H1 (cell line): ENCODE measurements around the gene LRRC27. TPM values are rescaled to one million over a fixed set of nuclear protein-coding genes. Genes with fewer than 3 reads are reported as not detected.

Source experiments
- CTCF ChIA-PET: fragments of 300-600 bp; sonication (Branson Sonifier 250); formaldehyde crosslinking; loops from one replicate; lab custom pipeline; 2021; ENCODE audit not compliant: partially characterized antibody; lab: Charles Lee
- POLR2A ChIA-PET: fragments of 300-600 bp; sonication (Branson Sonifier 250); formaldehyde crosslinking; loops from one replicate; lab custom pipeline; 2021; ENCODE audit warnings: inconsistent platforms; ENCODE audit not compliant: partially characterized antibody; lab: Charles Lee
- DNase-seq, 2 experiments: peaks; one replicate each; pipeline versions ENCODE4 v3.0.0 to v3.0.0-alpha.2; 2010 to 2022; ENCODE audit warnings: low spot score in 2 of 2, low read depth in 1 of 2, mixed read lengths in 1 of 2
- FAIRE-seq: peaks from 2 replicates; lab custom pipeline; 2011; peaks lifted over from hg19 to GRCh38; lab: Jason Lieb, UNC
- H2AFZ ChIP-seq: 2 replicates; pipeline ENCODE4 v1.8.1; 2012; ENCODE audit warnings: low read length, inconsistent platforms
- H2AK5ac ChIP-seq: 2 replicates; pipeline ENCODE4 v1.6.1; 2013; ENCODE audit warnings: low read depth, low read length
- H2BK120ac ChIP-seq: replicated peaks from 2 replicates; pipeline ENCODE3; 2013; ENCODE audit warnings: low read depth, low read length, inconsistent platforms
- H2BK12ac ChIP-seq: 2 replicates; pipeline ENCODE4 v1.6.1; 2013; ENCODE audit warnings: low read depth, low read length
- H2BK15ac ChIP-seq: 2 replicates; pipeline ENCODE4 v1.6.1; 2013; ENCODE audit warnings: low read length
- H2BK20ac ChIP-seq: 2 replicates; pipeline ENCODE4 v1.6.1; 2013; ENCODE audit warnings: low read length
- H2BK5ac ChIP-seq: 2 replicates; pipeline ENCODE4 v1.6.1; 2013; ENCODE audit warnings: low read depth, low read length
- H3K14ac ChIP-seq: 2 replicates; pipeline ENCODE4 v1.6.1; 2013; ENCODE audit warnings: inconsistent platforms; ENCODE audit not compliant: insufficient read length
- H3K18ac ChIP-seq: 2 replicates; pipeline ENCODE4 v1.6.1; 2013; ENCODE audit warnings: low read length; ENCODE audit errors: extremely low read depth
- H3K23ac ChIP-seq: 2 replicates; pipeline ENCODE4 v1.6.1; 2013; ENCODE audit warnings: inconsistent platforms; ENCODE audit not compliant: insufficient read length
- H3K23me2 ChIP-seq: 2 replicates; pipeline ENCODE4 v1.6.1; 2013; ENCODE audit warnings: low read depth, low read length
- H3K27ac ChIP-seq: 2 replicates; pipeline ENCODE4 v1.6.1; 2011; ENCODE audit warnings: low read depth, low read length, inconsistent platforms
- H3K27me3 ChIP-seq, 4 experiments: replicated peaks in 1 of 4; 1 replicate in 1 of 4; 2 replicates in 3 of 4; pipeline versions ENCODE4 v1.6.1 to v1.8.1; 2011 to 2013; ENCODE audit warnings: low read length in 3 of 4, mild to moderate bottlenecking in 3 of 4, inconsistent platforms in 2 of 4, mixed read lengths in 2 of 4, moderate library complexity in 1 of 4; ENCODE audit not compliant: control insufficient read depth in 3 of 4, insufficient read depth in 3 of 4; ENCODE audit errors: extremely low read depth in 1 of 4
- H3K36me3 ChIP-seq, 4 experiments: 2 replicates each; pipeline versions ENCODE4 v1.6.1 to v1.8.1; 2011 to 2013; ENCODE audit warnings: mild to moderate bottlenecking in 4 of 4, low read length in 3 of 4, moderate library complexity in 2 of 4, control low read depth in 1 of 4, inconsistent platforms in 1 of 4; ENCODE audit not compliant: insufficient read depth in 4 of 4, control insufficient read depth in 2 of 4
- H3K4ac ChIP-seq: replicated peaks from 2 replicates; pipeline ENCODE3; 2013; ENCODE audit warnings: low read length, low read depth, mixed read lengths, inconsistent platforms; ENCODE audit not compliant: insufficient read length
- H3K4me1 ChIP-seq, 4 experiments: replicated peaks in 1 of 4; 1 replicate in 1 of 4; 2 replicates in 3 of 4; pipeline versions ENCODE4 v1.6.1 to v1.8.1; 2011 to 2013; ENCODE audit warnings: low read length in 3 of 4, inconsistent platforms in 2 of 4, mixed read lengths in 1 of 4; ENCODE audit not compliant: insufficient read depth in 4 of 4, control insufficient read depth in 3 of 4
- H3K4me2 ChIP-seq, 2 experiments: 2 replicates each; pipeline versions ENCODE4 v1.6.1 to v1.8.1; 2011 to 2013; ENCODE audit warnings: low read depth in 2 of 2, low read length in 2 of 2, control low read depth in 1 of 2, inconsistent platforms in 1 of 2, mild to moderate bottlenecking in 1 of 2; ENCODE audit not compliant: insufficient read depth in 1 of 2
- H3K4me3 ChIP-seq, 4 experiments: fragments of 200-600, 300-600 bp in 1 of 4; sonication (generic), shearing (Covaris generic), sonication (Bioruptor Twin) in 1 of 4; 2 replicates each; pipeline versions ENCODE4 v1.5.1 to v1.8.1; 2011 to 2016; ENCODE audit warnings: low read length in 4 of 4, low read depth in 3 of 4, control low read depth in 2 of 4, inconsistent platforms in 2 of 4, mild to moderate bottlenecking in 2 of 4, mixed read lengths in 1 of 4, moderate library complexity in 1 of 4; ENCODE audit not compliant: insufficient read depth in 2 of 4; ENCODE audit errors: extremely low read depth in 1 of 4
- H3K56ac ChIP-seq: replicated peaks from 2 replicates; pipeline ENCODE3; 2013; ENCODE audit warnings: low read depth, mild to moderate bottlenecking, mixed read lengths, low read length, inconsistent platforms; ENCODE audit not compliant: insufficient read length
- H3K79me1 ChIP-seq: 2 replicates; pipeline ENCODE4 v1.6.1; 2013; ENCODE audit warnings: low read depth, low read length, control low read depth
- H3K79me2 ChIP-seq, 2 experiments: 2 replicates each; pipeline versions ENCODE4 v1.6.1 to v1.8.1; 2012 to 2013; ENCODE audit warnings: low read length in 2 of 2, mild to moderate bottlenecking in 2 of 2, inconsistent platforms in 1 of 2; ENCODE audit not compliant: insufficient read depth in 2 of 2, control insufficient read depth in 1 of 2
- H3K9ac ChIP-seq, 4 experiments: replicated peaks in 1 of 4; 1 replicate in 1 of 4; 2 replicates in 3 of 4; pipeline versions ENCODE4 v1.6.1 to v1.8.1; 2011 to 2013; ENCODE audit warnings: low read depth in 3 of 4, low read length in 3 of 4, control low read depth in 2 of 4, mild to moderate bottlenecking in 2 of 4, moderate library complexity in 2 of 4, inconsistent platforms in 1 of 4; ENCODE audit errors: extremely low read depth in 1 of 4
- H3K9me3 ChIP-seq, 2 experiments: 2 replicates each; pipeline versions ENCODE4 v1.6.1 to v1.8.1; 2012 to 2013; ENCODE audit warnings: mild to moderate bottlenecking in 2 of 2, moderate library complexity in 2 of 2, control low read depth in 1 of 2, inconsistent platforms in 1 of 2, low read depth in 1 of 2, low read length in 1 of 2, mixed read lengths in 1 of 2; ENCODE audit not compliant: insufficient read depth in 2 of 2
- H4K20me1 ChIP-seq, 2 experiments: replicated peaks in 1 of 2; 2 replicates each; pipeline versions ENCODE3 to v1.8.1; 2011 to 2013; ENCODE audit warnings: inconsistent platforms in 2 of 2, low read length in 2 of 2, mild to moderate bottlenecking in 1 of 2; ENCODE audit not compliant: insufficient read depth in 2 of 2, control insufficient read depth in 1 of 2
- H4K5ac ChIP-seq: 2 replicates; pipeline ENCODE4 v1.6.1; 2013; ENCODE audit warnings: low read length, low read depth, mixed read lengths, inconsistent platforms; ENCODE audit not compliant: insufficient read length
- H4K8ac ChIP-seq: 2 replicates; pipeline ENCODE4 v1.8.0; 2013; ENCODE audit warnings: mild to moderate bottlenecking, moderate library complexity, low read length, inconsistent platforms; ENCODE audit not compliant: insufficient read depth; ENCODE audit errors: extremely low read depth
- H4K91ac ChIP-seq: replicated peaks from 2 replicates; pipeline ENCODE3; 2013; ENCODE audit warnings: low read length, mixed read lengths, inconsistent platforms; ENCODE audit not compliant: insufficient read length
- ASH2L ChIP-seq: fragments of 200-600, 300-600 bp; sonication (generic); IDR thresholded peaks from one replicate; pipeline ENCODE4 v1.7.1; 2017; ENCODE audit warnings: low read length
- CREB1 ChIP-seq: IDR thresholded peaks from 2 replicates; pipeline ENCODE4 v1.6.1; 2012; ENCODE audit warnings: inconsistent platforms
- CTCF ChIP-seq, 3 experiments: IDR thresholded peaks; 1 replicate in 2 of 3; 2 replicates in 1 of 3; pipeline versions ENCODE4 v1.5.1 to v1.6.1; 2011; ENCODE audit warnings: low read length in 3 of 3, mild to moderate bottlenecking in 3 of 3, inconsistent platforms in 2 of 3, low read depth in 1 of 3, moderate library complexity in 1 of 3; ENCODE audit not compliant: insufficient read depth in 1 of 3; ENCODE audit errors: control extremely low read depth in 1 of 3
- GTF2F1 ChIP-seq: IDR thresholded peaks from 2 replicates; pipeline ENCODE4 v1.6.1; 2012; ENCODE audit warnings: low read depth, low read length, improper control_type of control experiment, borderline replicate concordance
- JUND ChIP-seq: IDR thresholded peaks from 2 replicates; pipeline ENCODE4 v1.6.1; 2011; ENCODE audit warnings: mild to moderate bottlenecking, improper control_type of control experiment, low read length
- RAD21 ChIP-seq, 2 experiments: IDR thresholded peaks in 1 of 2; conservative IDR thresholded peaks in 1 of 2; 2 replicates each; pipeline ENCODE4 v1.6.1; 2011; ENCODE audit warnings: low read depth in 2 of 2, low read length in 2 of 2, improper control_type of control experiment in 1 of 2, inconsistent platforms in 1 of 2, mild to moderate bottlenecking in 1 of 2, moderate library complexity in 1 of 2
- RBBP5 ChIP-seq: IDR thresholded peaks from 2 replicates; pipeline ENCODE4 v1.7.1; 2012; ENCODE audit warnings: low read depth, mild to moderate bottlenecking, inconsistent platforms, low read length, moderate library complexity, borderline replicate concordance
- ZNF274 ChIP-seq: IDR thresholded peaks from 2 replicates; pipeline ENCODE4 v1.7.0; 2012; ENCODE audit warnings: low read length, borderline replicate concordance; ENCODE audit errors: extremely low read depth
- WGBS, 2 experiments: shearing (Covaris generic) in 1 of 2; methylation state at CpG; one replicate each; pipeline versions ENCODE4 v1.1.6 to v1.1.7; 2013 to 2015; ENCODE audit warnings: low lambda C conversion rate in 2 of 2, mixed read lengths in 2 of 2, inconsistent platforms in 1 of 2, low coverage in 1 of 2, missing lambda C conversion rate in 1 of 2; ENCODE audit not compliant: insufficient replicate concordance in 2 of 2, insufficient coverage in 1 of 2, insufficient read length in 1 of 2; ENCODE audit errors: extremely low coverage in 1 of 2, missing lambda C conversion rate in 1 of 2; 5-methylcytosine and 5-hydroxymethylcytosine counted together
- polyA plus RNA-seq, 7 experiments: library from polyadenylated mRNA; depleted of rRNA in 3 of 7; stranded (reverse) in 5 of 7; unstranded in 2 of 7; fragments of >200 nt in 5 of 7; fragments of 200-250 nt in 2 of 7; gene quantifications; 1 replicate in 5 of 7; 2 replicates in 1 of 7; 4 replicates in 1 of 7; pipeline versions ENCODE4 v1.2.1 to v1.2.3, GENCODE V29; 2011 to 2013; ENCODE audit warnings: missing spikeins in 2 of 7, mixed read lengths in 2 of 7
- total RNA-seq: library from RNA; stranded (reverse); fragmentation: NEBNext Ultra II Directional; extraction: Animal tissue kit (Norgen Biotek cat#: 25700); gene quantifications from 2 replicates; pipeline ENCODE4 v1.2.1, GENCODE V29; 2021

LRRC27 gene
- total and polyA plus RNA-seq, 2 of the 8 experiments (the other 6 are each of a cell fraction or from before 2014, with no cell fraction given) = 1.2 to 3.8 TPM

- no peak overlapping the region for H3K14ac ChIP-seq
- H2BK5ac ChIP-seq = no peak overlapping the region
- no peaks in the 10 kb centered on the region for H3K79me1 ChIP-seq
- H3K18ac ChIP-seq = no peak overlapping the region
- no peaks in the 10 kb centered on the region for H3K9me3 ChIP-seq
- H3K9ac ChIP-seq = no peak overlapping the region
- H4K91ac ChIP-seq = no peak overlapping the region
- peaks cover 0 to 5% of the 10 kb centered on the region in 2 experiments for H4K20me1 ChIP-seq
- no peak overlapping the region for H3K4me2 ChIP-seq
- H3K27me3 ChIP-seq = peaks cover 0 to 2% (median 0%) of the 10 kb centered on the region in 4 experiments; a peak in 1 of 7 replicates
- ChIA-PET CTCF (interaction anchor here (1.0 to 4.8 kb wide), 14 partner anchors 10 to 290 kb away, joined by 3 to 54 read pairs (median 4); no protein-coding TSS in a partner anchor), POLR2A (interaction anchor here (0.8 kb wide), 1 partner anchor 88 kb away, joined by 3 read pairs; no protein-coding TSS in a partner anchor)
- H3K23me2 ChIP-seq = peaks cover 7% of the 10 kb centered on the region; the same call in 1 of the 2 replicates
- no peak overlapping the region for H3K56ac ChIP-seq
- H2BK15ac ChIP-seq = no peak overlapping the region
- FAIRE-seq = no peak
- no peak overlapping the region for H3K4me3 ChIP-seq
- WGBS, 2 experiments = 73% methylated on average over 14 of the region's 15 CpGs; no CpG with 5 or more reads in 1 of the 2 experiments
- H2BK120ac ChIP-seq = no peak overlapping the region
- no peak overlapping the region for H2AFZ ChIP-seq
- no peak overlapping the region for H3K23ac ChIP-seq
- no peak overlapping the region for H3K27ac ChIP-seq
- DNase-seq = no peak
- H3K79me2 ChIP-seq = no peaks in the 10 kb centered on the region
- H4K8ac ChIP-seq = no peak overlapping the region
- H2BK20ac ChIP-seq = 0 out of 2 replicates have a peak overlapping the region, but pooled peaks have one; percentile 72
- H2AK5ac ChIP-seq = no peak overlapping the region
- no peak overlapping the region for H4K5ac ChIP-seq
- no peak overlapping the region for H2BK12ac ChIP-seq
- no peaks in the 10 kb centered on the region for H3K4me1 ChIP-seq
- no peaks in the 10 kb centered on the region; a peak in 1 of 8 replicates for H3K36me3 ChIP-seq
- TF ChIP-seq ASH2L = no peak
- no peak for TF ChIP-seq RBBP5
- no peak for TF ChIP-seq CREB1
- no peak for TF ChIP-seq GTF2F1
- no peak for TF ChIP-seq ZNF274
- TF ChIP-seq CTCF (IDR thresholded peaks at IDR 0.05; ENCODE audit: control extremely low read depth in 1 of 3, insufficient read depth in 1 of 3, low read depth in 1 of 3, low read length in 3 of 3) = peak in 1 of 3 experiments; percentile 42; a peak in 2 of 4 replicates
- peak in 1 of 2 experiments; percentile 32; a peak in 2 of 4 replicates for TF ChIP-seq RAD21 (IDR thresholded peaks at IDR 0.05 in 1 of 2, conservative IDR thresholded peaks at IDR 0.05 in 1 of 2; ENCODE audit: low read depth in 2 of 2, low read length in 2 of 2)
- no peak for TF ChIP-seq JUND
- no peak overlapping the region for H3K4ac ChIP-seq
Observed at GRCh38 chr10:132363376-132363775, 31.4 kb downstream of the LRRC27 start.
